Right lobe of liver (tissue), 4 donors: ENCODE measurements around the gene SEMA4F.

Source experiments
- POLR2A ChIP-seq: fragments of 450-650 bp; IDR thresholded peaks from one replicate; pipeline ENCODE4 v1.6.1; 2017; ENCODE audit warnings: antibody characterized with exemption, mild to moderate bottlenecking
- TF ChIP-seq, protein P1 (sequence below), 4 donors: fragments of 200-600 bp in 3 of 4; fragments of 450-650 bp in 1 of 4; IDR thresholded peaks; one replicate each; pipeline versions ENCODE4 v1.5.1 to v1.8.0; 2016 to 2022; ENCODE audit warnings: antibody characterized with exemption in 4 of 4, mild to moderate bottlenecking in 2 of 4
- donor health status: DM: no; HTN: no; CAD: no.
- donor health status: DM: no; HTN: no; CAD: no.
- donor health status: DM: no; HTN: yes; CAD: no.

DNA sequence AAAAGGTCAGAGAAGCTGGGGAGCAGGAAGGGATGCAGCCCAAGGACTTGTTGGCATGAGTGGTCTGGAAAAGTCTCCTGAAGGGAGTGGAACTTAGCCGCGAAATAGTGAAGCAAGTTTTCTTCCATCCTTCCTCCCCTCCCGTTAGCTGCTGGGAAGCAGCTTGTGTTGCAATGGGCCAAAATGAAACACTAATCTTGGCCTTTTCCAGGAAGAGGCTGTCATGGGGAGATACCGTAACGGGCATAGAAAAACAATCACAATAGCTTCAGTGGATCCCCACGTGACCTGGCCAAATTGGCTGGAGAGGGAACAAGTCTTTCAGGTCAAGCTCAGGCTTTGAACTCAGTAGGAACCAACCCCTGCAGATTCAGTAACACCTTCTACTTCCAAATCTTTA, 49.3 kb downstream of the SEMA4F start:
- TF ChIP-seq, protein P1, sequence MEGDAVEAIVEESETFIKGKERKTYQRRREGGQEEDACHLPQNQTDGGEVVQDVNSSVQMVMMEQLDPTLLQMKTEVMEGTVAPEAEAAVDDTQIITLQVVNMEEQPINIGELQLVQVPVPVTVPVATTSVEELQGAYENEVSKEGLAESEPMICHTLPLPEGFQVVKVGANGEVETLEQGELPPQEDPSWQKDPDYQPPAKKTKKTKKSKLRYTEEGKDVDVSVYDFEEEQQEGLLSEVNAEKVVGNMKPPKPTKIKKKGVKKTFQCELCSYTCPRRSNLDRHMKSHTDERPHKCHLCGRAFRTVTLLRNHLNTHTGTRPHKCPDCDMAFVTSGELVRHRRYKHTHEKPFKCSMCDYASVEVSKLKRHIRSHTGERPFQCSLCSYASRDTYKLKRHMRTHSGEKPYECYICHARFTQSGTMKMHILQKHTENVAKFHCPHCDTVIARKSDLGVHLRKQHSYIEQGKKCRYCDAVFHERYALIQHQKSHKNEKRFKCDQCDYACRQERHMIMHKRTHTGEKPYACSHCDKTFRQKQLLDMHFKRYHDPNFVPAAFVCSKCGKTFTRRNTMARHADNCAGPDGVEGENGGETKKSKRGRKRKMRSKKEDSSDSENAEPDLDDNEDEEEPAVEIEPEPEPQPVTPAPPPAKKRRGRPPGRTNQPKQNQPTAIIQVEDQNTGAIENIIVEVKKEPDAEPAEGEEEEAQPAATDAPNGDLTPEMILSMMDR (IDR thresholded peaks at IDR 0.05): no peak
- no peak for TF ChIP-seq POLR2A
